Measurements from ENCODE around the gene GPRIN1. TPM values are rescaled to one million over a fixed set of nuclear protein-coding genes. Genes with fewer than 3 reads are reported as not detected.

Gene GPRIN1
- total RNA-seq, 1 experiment from 2014 or later: 8.5 TPM

DNA sequence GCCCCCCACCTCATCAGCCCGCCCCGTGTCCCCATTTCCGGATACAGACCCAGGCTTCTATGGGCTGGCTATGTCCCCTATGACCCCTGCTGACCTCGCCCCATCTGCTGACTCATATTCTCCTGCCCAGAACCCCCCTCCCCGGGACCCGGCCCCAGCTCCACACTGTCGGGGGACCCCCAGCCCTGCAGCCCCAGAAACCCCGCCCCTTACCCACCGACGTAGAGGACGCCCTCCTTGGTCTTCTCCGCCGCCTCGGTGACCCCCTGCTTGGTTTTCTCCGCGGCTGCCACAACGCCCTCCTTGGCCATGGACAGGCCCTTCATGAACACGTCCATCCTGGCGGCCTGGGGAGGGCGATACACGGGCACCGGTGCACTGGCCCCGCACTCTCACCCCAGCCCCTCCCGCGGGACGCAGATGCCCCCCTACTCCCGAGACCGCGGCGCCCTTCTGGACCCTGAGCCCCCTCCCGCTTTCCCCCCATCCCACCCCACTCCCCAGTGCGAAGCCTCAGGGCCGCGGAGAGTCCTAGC is 19.4 kb upstream of the GPRIN1 start:
- no peak for DNase-seq (ENCODE audit: low spot score)
- ATAC-seq: no peak
- peak; percentile 1; the same call in 1 of the 2 replicates for TF ChIP-seq KAT7 (CRISPR knock-in tag; IDR thresholded peaks at IDR 0.05; ENCODE audit: borderline replicate concordance)
- TF ChIP-seq, protein P1, sequence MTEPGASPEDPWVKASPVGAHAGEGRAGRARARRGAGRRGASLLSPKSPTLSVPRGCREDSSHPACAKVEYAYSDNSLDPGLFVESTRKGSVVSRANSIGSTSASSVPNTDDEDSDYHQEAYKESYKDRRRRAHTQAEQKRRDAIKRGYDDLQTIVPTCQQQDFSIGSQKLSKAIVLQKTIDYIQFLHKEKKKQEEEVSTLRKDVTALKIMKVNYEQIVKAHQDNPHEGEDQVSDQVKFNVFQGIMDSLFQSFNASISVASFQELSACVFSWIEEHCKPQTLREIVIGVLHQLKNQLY (CRISPR knock-in tag; IDR thresholded peaks at IDR 0.05): no peak
- Mint-ChIP-seq H3K4me1 (peaks cover 35% of the 10 kb centered on the region), H3K27ac (no peak overlapping the region), H3K9me3 (no peaks in the 10 kb centered on the region), H3K27me3 (ENCODE audit: low read depth) (peaks cover 51% of the 10 kb centered on the region), H3K4me3 (peak overlapping the region; percentile 76), H3K36me3 (no peaks in the 10 kb centered on the region)
- ChIA-PET CTCF (interaction anchor here (1.0 to 3.5 kb wide), 5 partner anchors 8 to 214 kb away, joined by 4 to 22 read pairs (median 10); partner anchors contain the start of genes FAF2 and TSPAN17), POLR2A (no interaction called here)

DNA sequence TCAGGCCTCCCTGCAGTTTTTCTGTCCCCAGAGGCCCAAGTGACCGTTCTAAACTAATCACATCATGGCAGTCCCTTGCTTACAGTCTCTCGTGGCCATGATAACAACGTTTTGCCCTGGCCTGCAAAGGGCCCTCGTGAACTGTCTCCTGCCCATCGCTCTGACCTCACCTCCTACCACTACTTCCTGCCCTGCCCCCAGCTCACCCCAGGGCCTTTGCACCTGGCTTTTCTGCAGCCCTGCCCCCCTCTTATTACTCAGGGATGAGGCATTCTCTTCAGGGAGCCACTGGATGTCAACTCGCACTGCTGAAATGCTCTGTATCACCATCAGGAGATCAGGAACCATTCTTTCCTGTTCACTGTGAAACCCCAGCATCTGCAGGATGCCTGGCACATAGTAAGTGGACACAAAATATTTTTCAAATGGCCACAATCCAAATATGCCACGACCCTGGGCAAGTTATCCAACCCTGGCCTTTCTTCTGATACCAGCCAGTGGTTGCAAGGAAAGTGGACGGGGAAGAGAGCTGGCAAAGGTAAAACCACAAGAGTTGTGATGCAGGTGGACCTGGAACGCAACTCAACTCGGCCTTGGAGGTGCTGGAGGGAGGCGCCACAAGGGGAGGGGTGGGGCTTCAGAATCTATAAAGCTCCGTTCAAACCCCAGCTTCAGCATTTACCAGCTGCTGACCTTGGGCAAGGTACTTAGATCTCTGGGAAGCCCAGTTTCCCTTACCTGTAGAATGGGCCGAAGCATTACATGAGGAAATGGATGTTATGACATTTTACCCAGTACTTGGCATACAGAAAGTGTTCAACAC is 18.7 kb upstream of the GPRIN1 start:
- H3K27ac Mint-ChIP-seq: no peak overlapping the region
- ChIA-PET POLR2A (no interaction called here), CTCF (interaction anchor here (3.5 kb wide), 1 partner anchor 32 kb away, joined by 22 read pairs; no protein-coding TSS in a partner anchor)
- no peak for DNase-seq (ENCODE audit: low spot score)
- ATAC-seq: no peak
- H3K4me3 Mint-ChIP-seq: peak overlapping the region; percentile 76
- H3K27me3 Mint-ChIP-seq (ENCODE audit: low read depth): peaks cover 51% of the 10 kb centered on the region
- H3K9me3 Mint-ChIP-seq: no peaks in the 10 kb centered on the region
- H3K36me3 Mint-ChIP-seq: no peaks in the 10 kb centered on the region
- no peak for TF ChIP-seq SOX15 (CRISPR knock-in tag; IDR thresholded peaks at IDR 0.05)
- peaks cover 28% of the 10 kb centered on the region for H3K4me1 Mint-ChIP-seq

DNA sequence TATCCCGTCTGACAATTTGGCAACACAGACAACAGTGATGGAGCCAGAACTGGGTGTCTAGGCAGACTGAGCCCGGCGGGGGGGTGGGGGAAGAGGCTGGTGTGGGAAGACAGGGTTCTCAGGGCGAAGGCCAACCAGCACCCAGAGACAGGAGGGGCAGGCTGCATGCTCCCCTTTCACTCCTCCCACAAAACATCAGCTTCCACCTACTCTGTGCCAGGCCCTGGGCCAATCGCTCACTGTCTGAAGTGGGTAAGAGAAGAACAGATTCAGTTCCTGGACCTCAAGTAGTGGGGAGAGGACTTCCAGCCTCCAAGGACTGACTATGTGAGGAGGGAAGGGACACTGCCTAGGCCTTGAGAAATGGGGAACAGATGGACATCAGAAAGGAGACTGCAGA is 17.6 kb upstream of the GPRIN1 start:
- no peak for DNase-seq (ENCODE audit: low spot score)
- ATAC-seq: no peak
- ChIA-PET POLR2A (no interaction called here), CTCF (no interaction called here)
- Mint-ChIP-seq H3K9me3 (no peaks in the 10 kb centered on the region), H3K4me3 (no peak overlapping the region), H3K27ac (no peak overlapping the region), H3K27me3 (ENCODE audit: low read depth) (peaks cover 46% of the 10 kb centered on the region), H3K36me3 (no peaks in the 10 kb centered on the region), H3K4me1 (peaks cover 26% of the 10 kb centered on the region)
- no peak for TF ChIP-seq ETV6 (CRISPR knock-in tag; IDR thresholded peaks at IDR 0.05)

DNA sequence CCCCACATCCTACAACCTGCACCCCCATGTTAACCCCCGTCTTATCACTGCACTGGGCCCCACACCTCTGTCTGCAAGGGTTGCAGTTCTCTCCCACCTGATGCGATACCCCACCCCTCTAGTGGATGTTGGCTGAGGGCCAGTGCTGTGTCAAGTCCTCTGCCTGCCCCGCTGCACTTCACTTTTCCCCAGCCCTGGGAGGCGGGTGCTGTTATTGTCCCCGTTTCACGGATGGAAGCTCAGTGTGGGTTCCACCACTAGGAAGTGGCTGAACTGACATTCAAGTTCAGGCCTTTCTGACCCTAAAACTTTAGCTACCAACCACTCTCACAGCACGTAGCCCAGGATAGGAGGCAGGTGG is 16.9 kb upstream of the GPRIN1 start:
- ATAC-seq: no peak
- POLR2A ChIA-PET: interaction anchor here (0.7 kb wide), 1 partner anchor 845 kb away, joined by 4 read pairs; no protein-coding TSS in a partner anchor
- no peaks in the 10 kb centered on the region for H3K36me3 Mint-ChIP-seq
- TF ChIP-seq TCF7 (CRISPR knock-in tag; IDR thresholded peaks at IDR 0.05; ENCODE audit: low read depth) (no peak), SP1 (CRISPR knock-in tag; conservative IDR thresholded peaks at IDR 0.05) (no peak), ESRRA (CRISPR knock-in tag; IDR thresholded peaks at IDR 0.05; ENCODE audit: borderline replicate concordance) (no peak), TEAD4 (CRISPR knock-in tag; IDR thresholded peaks at IDR 0.05) (no peak), FOXJ3 (CRISPR knock-in tag; IDR thresholded peaks at IDR 0.05; ENCODE audit: borderline replicate concordance) (no peak), NR2C2 (CRISPR knock-in tag; IDR thresholded peaks at IDR 0.05) (no peak), TEAD1 (CRISPR knock-in tag; IDR thresholded peaks at IDR 0.05) (no peak), ELF4 (CRISPR knock-in tag; IDR thresholded peaks at IDR 0.05; ENCODE audit: low read depth) (no peak), ZNF396 (CRISPR knock-in tag; IDR thresholded peaks at IDR 0.05; ENCODE audit: borderline replicate concordance) (no peak)
- TF ChIP-seq, protein P2, sequence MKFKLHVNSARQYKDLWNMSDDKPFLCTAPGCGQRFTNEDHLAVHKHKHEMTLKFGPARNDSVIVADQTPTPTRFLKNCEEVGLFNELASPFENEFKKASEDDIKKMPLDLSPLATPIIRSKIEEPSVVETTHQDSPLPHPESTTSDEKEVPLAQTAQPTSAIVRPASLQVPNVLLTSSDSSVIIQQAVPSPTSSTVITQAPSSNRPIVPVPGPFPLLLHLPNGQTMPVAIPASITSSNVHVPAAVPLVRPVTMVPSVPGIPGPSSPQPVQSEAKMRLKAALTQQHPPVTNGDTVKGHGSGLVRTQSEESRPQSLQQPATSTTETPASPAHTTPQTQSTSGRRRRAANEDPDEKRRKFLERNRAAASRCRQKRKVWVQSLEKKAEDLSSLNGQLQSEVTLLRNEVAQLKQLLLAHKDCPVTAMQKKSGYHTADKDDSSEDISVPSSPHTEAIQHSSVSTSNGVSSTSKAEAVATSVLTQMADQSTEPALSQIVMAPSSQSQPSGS (CRISPR knock-in tag; IDR thresholded peaks at IDR 0.05; ENCODE audit: borderline replicate concordance, low read depth): no peak
- TF ChIP-seq, protein P3, sequence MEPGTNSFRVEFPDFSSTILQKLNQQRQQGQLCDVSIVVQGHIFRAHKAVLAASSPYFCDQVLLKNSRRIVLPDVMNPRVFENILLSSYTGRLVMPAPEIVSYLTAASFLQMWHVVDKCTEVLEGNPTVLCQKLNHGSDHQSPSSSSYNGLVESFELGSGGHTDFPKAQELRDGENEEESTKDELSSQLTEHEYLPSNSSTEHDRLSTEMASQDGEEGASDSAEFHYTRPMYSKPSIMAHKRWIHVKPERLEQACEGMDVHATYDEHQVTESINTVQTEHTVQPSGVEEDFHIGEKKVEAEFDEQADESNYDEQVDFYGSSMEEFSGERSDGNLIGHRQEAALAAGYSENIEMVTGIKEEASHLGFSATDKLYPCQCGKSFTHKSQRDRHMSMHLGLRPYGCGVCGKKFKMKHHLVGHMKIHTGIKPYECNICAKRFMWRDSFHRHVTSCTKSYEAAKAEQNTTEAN (CRISPR knock-in tag; IDR thresholded peaks at IDR 0.05): no peak
- TF ChIP-seq, protein P1 (CRISPR knock-in tag; IDR thresholded peaks at IDR 0.05): no peak
- TF ChIP-seq, protein P4, sequence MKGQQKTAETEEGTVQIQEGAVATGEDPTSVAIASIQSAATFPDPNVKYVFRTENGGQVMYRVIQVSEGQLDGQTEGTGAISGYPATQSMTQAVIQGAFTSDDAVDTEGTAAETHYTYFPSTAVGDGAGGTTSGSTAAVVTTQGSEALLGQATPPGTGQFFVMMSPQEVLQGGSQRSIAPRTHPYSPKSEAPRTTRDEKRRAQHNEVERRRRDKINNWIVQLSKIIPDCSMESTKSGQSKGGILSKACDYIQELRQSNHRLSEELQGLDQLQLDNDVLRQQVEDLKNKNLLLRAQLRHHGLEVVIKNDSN (CRISPR knock-in tag; IDR thresholded peaks at IDR 0.05): no peak
- TF ChIP-seq, protein P5, sequence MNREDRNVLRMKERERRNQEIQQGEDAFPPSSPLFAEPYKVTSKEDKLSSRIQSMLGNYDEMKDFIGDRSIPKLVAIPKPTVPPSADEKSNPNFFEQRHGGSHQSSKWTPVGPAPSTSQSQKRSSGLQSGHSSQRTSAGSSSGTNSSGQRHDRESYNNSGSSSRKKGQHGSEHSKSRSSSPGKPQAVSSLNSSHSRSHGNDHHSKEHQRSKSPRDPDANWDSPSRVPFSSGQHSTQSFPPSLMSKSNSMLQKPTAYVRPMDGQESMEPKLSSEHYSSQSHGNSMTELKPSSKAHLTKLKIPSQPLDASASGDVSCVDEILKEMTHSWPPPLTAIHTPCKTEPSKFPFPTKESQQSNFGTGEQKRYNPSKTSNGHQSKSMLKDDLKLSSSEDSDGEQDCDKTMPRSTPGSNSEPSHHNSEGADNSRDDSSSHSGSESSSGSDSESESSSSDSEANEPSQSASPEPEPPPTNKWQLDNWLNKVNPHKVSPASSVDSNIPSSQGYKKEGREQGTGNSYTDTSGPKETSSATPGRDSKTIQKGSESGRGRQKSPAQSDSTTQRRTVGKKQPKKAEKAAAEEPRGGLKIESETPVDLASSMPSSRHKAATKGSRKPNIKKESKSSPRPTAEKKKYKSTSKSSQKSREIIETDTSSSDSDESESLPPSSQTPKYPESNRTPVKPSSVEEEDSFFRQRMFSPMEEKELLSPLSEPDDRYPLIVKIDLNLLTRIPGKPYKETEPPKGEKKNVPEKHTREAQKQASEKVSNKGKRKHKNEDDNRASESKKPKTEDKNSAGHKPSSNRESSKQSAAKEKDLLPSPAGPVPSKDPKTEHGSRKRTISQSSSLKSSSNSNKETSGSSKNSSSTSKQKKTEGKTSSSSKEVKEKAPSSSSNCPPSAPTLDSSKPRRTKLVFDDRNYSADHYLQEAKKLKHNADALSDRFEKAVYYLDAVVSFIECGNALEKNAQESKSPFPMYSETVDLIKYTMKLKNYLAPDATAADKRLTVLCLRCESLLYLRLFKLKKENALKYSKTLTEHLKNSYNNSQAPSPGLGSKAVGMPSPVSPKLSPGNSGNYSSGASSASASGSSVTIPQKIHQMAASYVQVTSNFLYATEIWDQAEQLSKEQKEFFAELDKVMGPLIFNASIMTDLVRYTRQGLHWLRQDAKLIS (CRISPR knock-in tag; IDR thresholded peaks at IDR 0.05; ENCODE audit: borderline replicate concordance): no peak

More for the DNA sequence above, 16.9 kb upstream of the GPRIN1 start:
- Mint-ChIP-seq H3K27ac (no peak overlapping the region), H3K27me3 (ENCODE audit: low read depth) (peaks cover 43% of the 10 kb centered on the region), H3K9me3 (no peaks in the 10 kb centered on the region), H3K4me1 (peaks cover 26% of the 10 kb centered on the region), H3K4me3 (no peak overlapping the region)
- CTCF ChIA-PET: interaction anchor here (0.9 kb wide), 1 partner anchor 34 kb away, joined by 3 read pairs; no protein-coding TSS in a partner anchor
- DNase-seq (ENCODE audit: low spot score): no peak

Data from WTC11 (cell line).